ENCODE measurements around the gene GNB1. TPM values are rescaled to one million over a fixed set of nuclear protein-coding genes. Genes with fewer than 3 reads are reported as not detected.

The GNB1 gene
- total and polyA plus RNA-seq, 2 experiments from 2014 or later, result 85.5 to 196 TPM

DNA sequence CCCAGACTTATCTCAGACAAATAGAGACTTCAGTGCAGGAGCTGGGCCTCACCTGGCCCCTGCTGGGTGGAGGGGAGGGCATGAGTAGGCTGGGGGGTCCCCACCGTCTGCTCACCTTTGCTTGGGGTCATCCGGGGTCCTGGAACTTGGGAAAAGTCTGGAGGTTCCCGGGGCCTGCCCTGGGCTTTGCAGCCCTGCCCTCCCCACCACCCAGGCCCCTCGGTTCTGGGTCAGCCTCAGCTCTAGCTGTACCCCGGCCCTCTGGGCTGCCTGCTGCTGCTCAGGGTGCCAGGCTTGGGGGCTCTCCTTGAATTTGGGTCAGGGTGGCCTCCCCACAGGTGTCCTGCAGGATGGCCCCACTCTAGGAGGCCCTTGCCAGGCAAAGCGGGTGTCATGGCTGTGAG is 30.6 kb upstream of the GNB1 start:
- no peak for DNase-seq (ENCODE audit: low read depth in 1 of 2, low spot score in 1 of 2)
- Histone ChIP-seq H3K4me3 (no peak overlapping the region), H3K36me3 (no peaks in the 10 kb centered on the region), H3K9me3 (ENCODE audit: low read depth) (no peaks in the 10 kb centered on the region), H3K4me1 (ENCODE audit: low read depth) (peaks cover 2% of the 10 kb centered on the region), H3K27ac (no peak overlapping the region), H3K27me3 (no peaks in the 10 kb centered on the region)
- TF ChIP-seq, protein P1, sequence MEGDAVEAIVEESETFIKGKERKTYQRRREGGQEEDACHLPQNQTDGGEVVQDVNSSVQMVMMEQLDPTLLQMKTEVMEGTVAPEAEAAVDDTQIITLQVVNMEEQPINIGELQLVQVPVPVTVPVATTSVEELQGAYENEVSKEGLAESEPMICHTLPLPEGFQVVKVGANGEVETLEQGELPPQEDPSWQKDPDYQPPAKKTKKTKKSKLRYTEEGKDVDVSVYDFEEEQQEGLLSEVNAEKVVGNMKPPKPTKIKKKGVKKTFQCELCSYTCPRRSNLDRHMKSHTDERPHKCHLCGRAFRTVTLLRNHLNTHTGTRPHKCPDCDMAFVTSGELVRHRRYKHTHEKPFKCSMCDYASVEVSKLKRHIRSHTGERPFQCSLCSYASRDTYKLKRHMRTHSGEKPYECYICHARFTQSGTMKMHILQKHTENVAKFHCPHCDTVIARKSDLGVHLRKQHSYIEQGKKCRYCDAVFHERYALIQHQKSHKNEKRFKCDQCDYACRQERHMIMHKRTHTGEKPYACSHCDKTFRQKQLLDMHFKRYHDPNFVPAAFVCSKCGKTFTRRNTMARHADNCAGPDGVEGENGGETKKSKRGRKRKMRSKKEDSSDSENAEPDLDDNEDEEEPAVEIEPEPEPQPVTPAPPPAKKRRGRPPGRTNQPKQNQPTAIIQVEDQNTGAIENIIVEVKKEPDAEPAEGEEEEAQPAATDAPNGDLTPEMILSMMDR (IDR thresholded peaks at IDR 0.05; ENCODE audit: low read depth, low read length), result no peak

DNA sequence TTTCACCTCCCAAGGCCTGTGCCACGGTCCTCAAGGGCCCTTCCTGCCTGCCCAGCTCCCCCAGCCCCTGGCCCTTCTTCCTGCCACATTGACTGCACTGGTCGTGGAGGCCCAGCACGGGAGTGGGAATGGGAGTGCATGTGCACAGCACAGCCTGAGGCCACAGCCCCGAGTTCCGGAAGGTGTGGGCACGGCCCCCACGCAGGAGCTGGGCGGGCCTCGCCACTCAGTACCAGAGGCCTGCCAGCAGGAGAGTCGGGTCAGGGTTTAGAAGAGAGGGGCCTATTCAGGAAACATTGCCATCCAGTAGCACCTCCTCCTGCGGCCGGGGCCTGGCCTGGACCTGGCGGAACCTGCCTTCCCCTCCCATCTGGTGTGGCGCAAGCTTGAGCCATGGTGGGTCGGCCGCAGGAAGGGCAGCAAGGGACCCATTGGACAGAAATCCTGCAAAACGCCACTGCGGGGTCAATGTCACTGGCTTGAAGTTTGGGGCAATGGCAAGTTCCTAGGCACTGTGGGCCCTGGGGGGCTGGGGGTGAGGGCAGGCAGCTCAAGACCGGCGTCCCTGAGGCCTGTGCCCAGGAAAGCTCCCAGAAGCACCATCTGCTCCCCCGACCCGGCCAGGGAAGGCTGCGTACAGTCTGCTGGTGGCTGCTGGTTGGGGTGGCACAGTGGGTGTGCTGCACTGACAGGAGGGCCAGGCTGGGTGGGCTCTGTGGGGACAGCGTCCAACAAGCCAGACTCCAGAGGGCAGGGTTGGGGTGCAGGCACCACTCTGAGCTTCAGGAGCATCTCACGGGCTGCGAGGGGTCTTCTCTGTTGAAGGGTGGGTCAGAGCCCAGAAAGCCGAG is 29.9 kb upstream of the GNB1 start:
- TF ChIP-seq, protein P1 (IDR thresholded peaks at IDR 0.05; ENCODE audit: low read depth, low read length), result no peak
- peaks cover 2% of the 10 kb centered on the region for H3K4me1 ChIP-seq (ENCODE audit: low read depth)
- H3K27me3 ChIP-seq, result no peaks in the 10 kb centered on the region
- H3K4me3 ChIP-seq, result no peak overlapping the region
- H3K27ac ChIP-seq, result no peak overlapping the region
- H3K36me3 ChIP-seq, result no peaks in the 10 kb centered on the region
- no peak for DNase-seq (ENCODE audit: low read depth in 1 of 2, low spot score in 1 of 2)
- H3K9me3 ChIP-seq (ENCODE audit: low read depth), result no peaks in the 10 kb centered on the region

DNA sequence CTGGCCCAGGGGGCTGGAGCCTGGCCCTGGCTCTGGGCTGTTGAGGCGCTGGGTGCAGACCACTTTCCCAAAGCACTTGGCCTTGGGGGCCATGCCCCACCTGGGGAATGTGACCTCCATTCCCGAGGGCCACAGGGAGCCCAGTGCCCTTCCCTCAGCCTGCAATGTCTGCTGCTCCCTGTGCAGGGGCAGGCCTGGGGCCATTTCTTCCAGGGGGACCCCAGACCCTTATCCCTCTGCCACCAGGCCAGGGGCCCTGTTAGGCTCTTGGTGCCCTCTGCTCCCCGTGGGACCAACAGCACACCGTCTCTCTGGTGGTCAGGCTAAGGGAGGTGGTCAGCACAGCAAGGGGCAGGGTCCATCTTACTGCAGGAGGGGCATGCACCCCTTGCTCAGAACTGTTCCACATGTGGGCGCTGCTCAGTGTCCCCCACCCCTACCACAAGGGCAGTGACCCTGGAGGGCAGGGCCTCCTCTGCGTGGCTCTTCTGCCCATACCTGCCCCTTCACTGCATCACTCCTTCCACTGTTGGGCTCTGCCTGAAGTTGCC is 29.2 kb upstream of the GNB1 start:
- Histone ChIP-seq H3K27ac (no peak overlapping the region), H3K36me3 (no peaks in the 10 kb centered on the region), H3K9me3 (ENCODE audit: low read depth) (no peaks in the 10 kb centered on the region), H3K27me3 (no peaks in the 10 kb centered on the region), H3K4me1 (ENCODE audit: low read depth) (peaks cover 2% of the 10 kb centered on the region), H3K4me3 (no peak overlapping the region)
- TF ChIP-seq, protein P1 (IDR thresholded peaks at IDR 0.05; ENCODE audit: low read depth, low read length), result no peak
- DNase-seq (ENCODE audit: low read depth in 1 of 2, low spot score in 1 of 2), result no peak

DNA sequence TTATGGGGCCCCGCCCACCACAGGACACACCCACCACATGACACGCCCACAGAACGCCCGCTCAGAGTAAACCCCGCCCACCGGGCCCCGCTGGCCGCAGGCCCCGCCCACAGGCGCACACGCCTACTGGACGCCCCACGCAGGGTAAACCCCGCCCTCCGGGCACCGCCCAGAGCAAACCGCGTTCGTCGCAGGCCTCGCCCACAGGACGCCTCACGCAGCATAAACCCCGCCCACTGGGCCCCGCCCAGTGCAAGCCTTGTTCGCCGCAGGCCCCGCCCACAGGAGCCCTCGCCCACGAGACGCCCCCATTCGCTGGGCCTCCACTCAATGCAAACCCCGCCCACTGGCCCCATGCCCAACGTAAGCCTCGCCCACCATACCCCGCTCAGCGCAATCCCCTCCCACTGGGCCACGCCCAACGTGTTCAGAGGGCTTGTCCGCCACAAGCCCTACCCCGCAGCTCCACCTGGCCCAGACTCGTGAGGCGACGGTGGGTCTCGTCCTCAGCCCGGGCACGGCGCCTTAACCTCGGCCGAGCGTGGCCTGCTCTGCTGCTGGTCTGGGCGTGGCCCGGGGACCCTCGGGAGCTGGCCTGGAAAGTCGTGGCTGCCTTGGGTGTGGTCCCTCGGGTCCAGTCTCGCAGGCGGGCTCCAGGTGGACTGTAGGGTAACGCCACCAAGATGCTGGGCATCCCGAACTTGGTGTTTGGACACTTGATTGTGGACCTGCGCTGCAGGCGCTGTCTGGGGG is 28.6 kb upstream of the GNB1 start:
- H3K4me1 ChIP-seq (ENCODE audit: low read depth), result peaks cover 9% of the 10 kb centered on the region
- H3K36me3 ChIP-seq, result no peaks in the 10 kb centered on the region
- no peaks in the 10 kb centered on the region for H3K27me3 ChIP-seq
- H3K4me3 ChIP-seq, result peak overlapping the region; percentile 36
- TF ChIP-seq, protein P1 (IDR thresholded peaks at IDR 0.05; ENCODE audit: low read depth, low read length), result no peak
- H3K27ac ChIP-seq, result no peak overlapping the region
- peak; percentile 98 to 100 for DNase-seq (ENCODE audit: low read depth in 1 of 2, low spot score in 1 of 2)
- H3K9me3 ChIP-seq (ENCODE audit: low read depth), result no peaks in the 10 kb centered on the region

- Histone ChIP-seq H3K27ac (no peak within 1 kb of the TSS), H3K4me3 (peak within 1 kb of the TSS; percentile 36), H3K4me1 (ENCODE audit: low read depth) (peaks cover 12% of the 10 kb centered on the region), H3K27me3 (no peaks in the 10 kb centered on the region), H3K36me3 (no peaks in the 10 kb centered on the region), H3K9me3 (ENCODE audit: low read depth) (no peaks in the 10 kb centered on the region)
- DNase-seq (ENCODE audit: low read depth in 1 of 2, low spot score in 1 of 2), result no peak
- TF ChIP-seq, protein P1 (IDR thresholded peaks at IDR 0.05; ENCODE audit: low read depth, low read length), result no peak
Observed at GRCh38 chr1:1918901-1919303, 28.0 kb upstream of the GNB1 start, which contains the start of gene TMEM52. TMEM52 (minus strand) TSS chr1:1919279; CDS start chr1:1919265, 14 bp downstream.

Data from cardiac muscle cell (in vitro differentiated cells and primary cell).